GM23338 (cell line): ENCODE results near the gene MAPK8IP2.

Experiments used
- CREB1 ChIP-seq: fragments of 250-450 bp; sonication (Bioruptor Pico); IDR thresholded peaks from 2 replicates; pipeline ENCODE4 v1.5.0; 2020; ENCODE audit warnings: low read depth, mild to moderate bottlenecking, moderate library complexity
- CTCF ChIP-seq, 2 experiments: fragments of 200-600 bp in 1 of 2; sonication (generic) in 1 of 2; conservative IDR thresholded peaks; 2 replicates each; pipeline versions ENCODE4 v1.5.1 to v1.6.1; 2016 to 2017; ENCODE audit warnings: antibody characterized with exemption in 2 of 2, low read depth in 2 of 2, mild to moderate bottlenecking in 2 of 2, moderate library complexity in 1 of 2
- ETS1 ChIP-seq: IDR thresholded peaks from 2 replicates; pipeline ENCODE4 v1.6.1; 2016; ENCODE audit warnings: antibody characterized with exemption
- EZH2 ChIP-seq: fragments of 200-600 bp; sonication (generic); IDR thresholded peaks from one replicate; pipeline ENCODE4 v1.8.0; 2017; ENCODE audit warnings: antibody characterized with exemption, mild to moderate bottlenecking, low read depth; ENCODE audit not compliant: unreplicated experiment
- EZH2phosphoT487 ChIP-seq: fragments of 200-600 bp; sonication (generic); IDR thresholded peaks from one replicate; pipeline ENCODE4 v1.8.1; 2018; ENCODE audit warnings: antibody characterized with exemption; ENCODE audit not compliant: unreplicated experiment
- JUNB ChIP-seq: IDR thresholded peaks from one replicate; pipeline ENCODE4 v1.6.1; 2016; ENCODE audit warnings: antibody characterized with exemption; ENCODE audit not compliant: unreplicated experiment
- NANOG ChIP-seq: IDR thresholded peaks from 2 replicates; pipeline ENCODE4 v1.6.1; 2016; ENCODE audit warnings: antibody characterized with exemption, borderline replicate concordance
- POLR2AphosphoS5 ChIP-seq: IDR thresholded peaks from 2 replicates; pipeline ENCODE4 v1.6.1; 2016; ENCODE audit warnings: antibody characterized with exemption, low read depth
- REST ChIP-seq: IDR thresholded peaks from one replicate; pipeline ENCODE4 v1.6.1; 2018; ENCODE audit warnings: antibody characterized with exemption; ENCODE audit not compliant: unreplicated experiment
- STAT1 ChIP-seq: IDR thresholded peaks from one replicate; pipeline ENCODE4 v1.6.1; 2016; ENCODE audit warnings: antibody characterized with exemption; ENCODE audit not compliant: unreplicated experiment
- ZNF114 ChIP-seq: fragments of 250-450 bp; sonication (Bioruptor Pico); IDR thresholded peaks from 2 replicates; pipeline ENCODE4 v1.5.0; 2020; ENCODE audit warnings: mild to moderate bottlenecking, moderate library complexity
- ZNF331 ChIP-seq: fragments of 250-450 bp; sonication (Bioruptor Pico); IDR thresholded peaks from 2 replicates; pipeline ENCODE4 v1.5.0; 2020; ENCODE audit warnings: low read depth, mild to moderate bottlenecking, moderate library complexity
- ZNF462 ChIP-seq: fragments of 250-450 bp; sonication (Bioruptor Pico); IDR thresholded peaks from 2 replicates; pipeline ENCODE4 v1.5.0; 2020; ENCODE audit warnings: mild to moderate bottlenecking, moderate library complexity

DNA sequence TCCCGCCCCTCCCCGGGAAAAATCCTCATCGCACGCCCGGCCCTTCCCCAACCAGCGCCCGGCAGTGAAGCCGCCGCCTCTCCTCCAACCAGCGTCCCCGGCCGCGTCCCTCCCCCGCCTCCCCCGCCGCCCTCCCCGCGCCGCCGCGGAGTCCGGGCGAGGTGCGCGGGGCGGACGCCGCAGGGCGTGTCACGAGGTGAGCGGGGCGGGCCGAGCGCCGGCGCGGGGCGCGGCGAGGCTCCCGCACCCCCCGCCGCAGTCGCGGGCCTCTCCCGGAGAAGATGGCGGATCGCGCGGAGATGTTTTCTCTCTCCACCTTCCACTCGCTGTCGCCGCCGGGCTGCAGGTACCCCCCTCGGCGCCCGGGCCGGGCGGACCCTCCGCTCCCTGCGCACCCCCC lies at the start of gene MAPK8IP2:
- TF ChIP-seq CTCF (conservative IDR thresholded peaks at IDR 0.05; ENCODE audit: low read depth in 2 of 2) (no peak), EZH2phosphoT487 (no peak), CREB1 (CRISPR knock-in tag) (no peak), EZH2 (no peak), REST (no peak), POLR2AphosphoS5 (no peak), NANOG (no peak), ZNF331 (CRISPR knock-in tag) (no peak), JUNB (no peak), ZNF114 (CRISPR knock-in tag) (no peak), STAT1 (no peak), ETS1 (no peak), ZNF462 (no peak)
